ENCODE results near the gene TMTC1. TPM values are rescaled to one million over a fixed set of nuclear protein-coding genes. Genes with fewer than 3 reads are reported as not detected.

TMTC1 gene
- polyA plus RNA-seq, 1 of the 3 experiments (the other 2 are of a cell fraction) = 0.13 TPM

GRCh38 chr12:29796823-29797263 lies 13.1 kb upstream of the TMTC1 start (continued):
- peak; percentile 42; the same call in 1 of the 2 replicates for TF ChIP-seq NFIC (IDR thresholded peaks at IDR 0.05; ENCODE audit: borderline replicate concordance)

GRCh38 chr12:29795715-29796114 lies 12.0 kb upstream of the TMTC1 start:
- WGBS (ENCODE audit: low lambda C conversion rate) = 62% methylated on average over 3 of the region's 3 CpGs
- CTCF ChIA-PET = no interaction called here

More at GRCh38 chr12:29795715-29796114, 12.0 kb upstream of the TMTC1 start:
- H3K9me3 ChIP-seq = no peaks in the 10 kb centered on the region
- H3K9ac ChIP-seq = no peak overlapping the region
- no peaks in the 10 kb centered on the region for H3K79me2 ChIP-seq (ENCODE audit: insufficient read depth)
- TF ChIP-seq YY1 (IDR thresholded peaks at IDR 0.05; ENCODE audit: low read depth) = no peak
- no peak for TF ChIP-seq FOXJ3 (CRISPR knock-in tag; IDR thresholded peaks at IDR 0.05)
- TF ChIP-seq REST (IDR thresholded peaks at IDR 0.05; ENCODE audit: low read depth, low read length) = no peak
- TF ChIP-seq TAF1 (IDR thresholded peaks at IDR 0.05; ENCODE audit: borderline replicate concordance, low read depth, low read length) = no peak
- no peak for TF ChIP-seq USF1 (IDR thresholded peaks at IDR 0.05; ENCODE audit: borderline replicate concordance, low read depth)
- TF ChIP-seq NRF1 (IDR thresholded peaks at IDR 0.05; ENCODE audit: low read depth, low read length) = no peak
- no peak for TF ChIP-seq TCF12 (IDR thresholded peaks at IDR 0.05)
- no peak for TF ChIP-seq SIN3A (IDR thresholded peaks at IDR 0.05; ENCODE audit: borderline replicate concordance, low read depth, low read length)
- no peak for TF ChIP-seq CHD2 (IDR thresholded peaks at IDR 0.05; ENCODE audit: low read length, partially characterized antibody)
- no peak for TF ChIP-seq MEF2A (IDR thresholded peaks at IDR 0.05; ENCODE audit: borderline replicate concordance, low read depth)
- no peak for TF ChIP-seq MXI1 (IDR thresholded peaks at IDR 0.05; ENCODE audit: low read depth, low read length)
- TF ChIP-seq RAD21 (IDR thresholded peaks at IDR 0.05; ENCODE audit: low read length) = no peak
- TF ChIP-seq MAX (IDR thresholded peaks at IDR 0.05; ENCODE audit: low read depth) = no peak
- TF ChIP-seq JUND (IDR thresholded peaks at IDR 0.05) = no peak
- no peak for TF ChIP-seq POLR2AphosphoS5 (IDR thresholded peaks at IDR 0.05; ENCODE audit: low read depth, low read length)
- TF ChIP-seq GABPA (IDR thresholded peaks at IDR 0.05; ENCODE audit: low read depth) = no peak
- TF ChIP-seq RXRA (IDR thresholded peaks at IDR 0.05; ENCODE audit: borderline replicate concordance, low read depth) = no peak
- TF ChIP-seq NFIC (IDR thresholded peaks at IDR 0.05; ENCODE audit: borderline replicate concordance) = no peak
- no peaks in the 10 kb centered on the region for H3K9me2 ChIP-seq
- H3K4me2 ChIP-seq = no peak overlapping the region
- H3K27ac ChIP-seq (ENCODE audit: low read depth in 2 of 2, low read length in 1 of 2) = no peak overlapping the region
- H3K36me3 ChIP-seq (replicated peaks in 1 of 2; ENCODE audit: control insufficient read depth in 1 of 2, insufficient read depth in 2 of 2, low read length in 1 of 2) = no peaks in the 10 kb centered on the region
- no peak overlapping the region for H2AFZ ChIP-seq (ENCODE audit: low read depth)
- no peaks in the 10 kb centered on the region for H4K20me1 ChIP-seq (ENCODE audit: insufficient read depth)
- peaks cover 5 to 7% of the 10 kb centered on the region in 2 experiments; a peak in 2 of 4 replicates for H3K4me1 ChIP-seq (ENCODE audit: control insufficient read depth in 1 of 2, insufficient read depth in 2 of 2, low read depth in 1 of 2, low read length in 1 of 2)
- DNase-seq = no peak
- no peak overlapping the region for H3K4me3 ChIP-seq (ENCODE audit: low read depth in 2 of 2, low read length in 1 of 2)
- POLR2A ChIA-PET = no interaction called here
- peaks cover 33% of the 10 kb centered on the region for H3F3A ChIP-seq (replicated peaks; ENCODE audit: insufficient read depth)
- H3K27me3 ChIP-seq (ENCODE audit: insufficient read depth) = no peaks in the 10 kb centered on the region
